Measurements from ENCODE around the gene SIAE. TPM values are rescaled to one million over a fixed set of nuclear protein-coding genes. Genes with fewer than 3 reads are reported as not detected.
A peak's percentile ranks its signal among the peaks of the same experiment; 100 is the strongest.

Gene SIAE
- total and polyA plus RNA-seq, 4 donors, result 18.7 to 37.1 (median 26.7) TPM

DNA sequence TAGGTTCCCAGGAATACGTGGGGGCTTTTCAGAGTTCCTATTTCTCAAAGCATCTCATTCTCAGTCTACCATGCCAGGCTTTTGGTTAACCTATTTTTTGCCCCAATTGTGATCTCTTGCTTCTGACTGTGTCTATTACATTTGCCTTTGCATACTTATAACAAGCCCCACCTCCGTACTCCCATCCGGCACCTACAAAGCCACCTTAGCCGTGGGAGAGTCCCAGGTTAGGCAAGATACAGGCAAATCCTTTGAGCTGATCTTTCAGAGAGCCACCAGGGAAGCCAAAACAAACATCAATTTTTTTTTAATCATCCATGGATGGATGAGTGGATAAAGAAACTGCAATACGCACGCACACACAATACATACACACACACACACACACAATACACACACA is 80.9 kb downstream of the SIAE start:
- TF ChIP-seq, protein P1, sequence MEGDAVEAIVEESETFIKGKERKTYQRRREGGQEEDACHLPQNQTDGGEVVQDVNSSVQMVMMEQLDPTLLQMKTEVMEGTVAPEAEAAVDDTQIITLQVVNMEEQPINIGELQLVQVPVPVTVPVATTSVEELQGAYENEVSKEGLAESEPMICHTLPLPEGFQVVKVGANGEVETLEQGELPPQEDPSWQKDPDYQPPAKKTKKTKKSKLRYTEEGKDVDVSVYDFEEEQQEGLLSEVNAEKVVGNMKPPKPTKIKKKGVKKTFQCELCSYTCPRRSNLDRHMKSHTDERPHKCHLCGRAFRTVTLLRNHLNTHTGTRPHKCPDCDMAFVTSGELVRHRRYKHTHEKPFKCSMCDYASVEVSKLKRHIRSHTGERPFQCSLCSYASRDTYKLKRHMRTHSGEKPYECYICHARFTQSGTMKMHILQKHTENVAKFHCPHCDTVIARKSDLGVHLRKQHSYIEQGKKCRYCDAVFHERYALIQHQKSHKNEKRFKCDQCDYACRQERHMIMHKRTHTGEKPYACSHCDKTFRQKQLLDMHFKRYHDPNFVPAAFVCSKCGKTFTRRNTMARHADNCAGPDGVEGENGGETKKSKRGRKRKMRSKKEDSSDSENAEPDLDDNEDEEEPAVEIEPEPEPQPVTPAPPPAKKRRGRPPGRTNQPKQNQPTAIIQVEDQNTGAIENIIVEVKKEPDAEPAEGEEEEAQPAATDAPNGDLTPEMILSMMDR (IDR thresholded peaks at IDR 0.05; ENCODE audit: control extremely low read depth, extremely low read depth), result no peak
- ATAC-seq (ENCODE audit: insufficient read depth, low FRiP score), result no peak

DNA sequence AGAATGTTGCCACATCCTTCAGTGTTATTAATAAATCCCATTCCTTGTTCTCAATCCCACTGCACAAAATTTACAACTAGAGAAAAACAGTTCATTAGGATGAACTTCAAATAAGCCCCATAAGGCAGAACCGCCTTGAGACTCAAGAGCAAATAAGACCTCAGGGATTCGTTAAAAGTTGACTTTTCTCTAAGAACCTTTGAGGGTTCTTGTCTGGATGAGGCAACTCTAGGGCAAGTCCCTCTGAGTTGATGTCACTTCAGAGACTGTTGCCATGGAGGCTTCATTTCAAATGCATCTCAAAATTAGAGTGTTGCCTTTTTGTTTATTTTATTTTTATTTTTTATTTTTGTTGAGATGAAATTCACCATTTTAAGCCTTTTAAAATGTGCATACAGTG is 82.1 kb downstream of the SIAE start:
- Histone ChIP-seq H3K27ac (ENCODE audit: low read depth in 1 of 2, low read length in 1 of 2) (no peak overlapping the region), H3K9ac (ENCODE audit: insufficient read depth in 1 of 2, low read length in 2 of 2) (no peak overlapping the region), H3K36me3 (ENCODE audit: control insufficient read depth in 4 of 4, insufficient read depth in 4 of 4, low read length in 4 of 4) (no peaks in the 10 kb centered on the region), H3K4me3 (no peak overlapping the region), H3K4me1 (ENCODE audit: control insufficient read depth in 5 of 5, insufficient read depth in 5 of 5, low read length in 5 of 5) (no peaks in the 10 kb centered on the region), H3K27me3 (ENCODE audit: control insufficient read depth in 3 of 3, insufficient read depth in 3 of 3, low read length in 2 of 3) (no peaks in the 10 kb centered on the region), H3K9me3 (ENCODE audit: control insufficient read depth in 4 of 4, insufficient read depth in 3 of 4, low read length in 3 of 4) (no peaks in the 10 kb centered on the region)
- TF ChIP-seq, protein P1 (IDR thresholded peaks at IDR 0.05; ENCODE audit: control extremely low read depth, extremely low read depth), result no peak
- no peak for ATAC-seq (ENCODE audit: insufficient read depth, low FRiP score)
- WGBS, 2 donors, result 64 to 83% methylated on average over 2 of the region's 2 CpGs
- DNase-seq, result peak in 1 of 3 donors; percentile 15

More for the DNA sequence above, 80.9 kb downstream of the SIAE start:
- Histone ChIP-seq H3K4me1 (ENCODE audit: control insufficient read depth in 5 of 5, insufficient read depth in 5 of 5, low read length in 5 of 5) (no peaks in the 10 kb centered on the region), H3K9ac (ENCODE audit: insufficient read depth in 1 of 2, low read length in 2 of 2) (no peak overlapping the region), H3K4me3 (no peak overlapping the region), H3K9me3 (ENCODE audit: control insufficient read depth in 4 of 4, insufficient read depth in 3 of 4, low read length in 3 of 4) (no peaks in the 10 kb centered on the region), H3K36me3 (ENCODE audit: control insufficient read depth in 4 of 4, insufficient read depth in 4 of 4, low read length in 4 of 4) (no peaks in the 10 kb centered on the region), H3K27ac (ENCODE audit: low read depth in 1 of 2, low read length in 1 of 2) (no peak overlapping the region), H3K27me3 (ENCODE audit: control insufficient read depth in 3 of 3, insufficient read depth in 3 of 3, low read length in 2 of 3) (no peaks in the 10 kb centered on the region)
- 73 to 89% methylated on average over 6 of the region's 6 CpGs for WGBS, 2 donors
- no peak for DNase-seq

DNA sequence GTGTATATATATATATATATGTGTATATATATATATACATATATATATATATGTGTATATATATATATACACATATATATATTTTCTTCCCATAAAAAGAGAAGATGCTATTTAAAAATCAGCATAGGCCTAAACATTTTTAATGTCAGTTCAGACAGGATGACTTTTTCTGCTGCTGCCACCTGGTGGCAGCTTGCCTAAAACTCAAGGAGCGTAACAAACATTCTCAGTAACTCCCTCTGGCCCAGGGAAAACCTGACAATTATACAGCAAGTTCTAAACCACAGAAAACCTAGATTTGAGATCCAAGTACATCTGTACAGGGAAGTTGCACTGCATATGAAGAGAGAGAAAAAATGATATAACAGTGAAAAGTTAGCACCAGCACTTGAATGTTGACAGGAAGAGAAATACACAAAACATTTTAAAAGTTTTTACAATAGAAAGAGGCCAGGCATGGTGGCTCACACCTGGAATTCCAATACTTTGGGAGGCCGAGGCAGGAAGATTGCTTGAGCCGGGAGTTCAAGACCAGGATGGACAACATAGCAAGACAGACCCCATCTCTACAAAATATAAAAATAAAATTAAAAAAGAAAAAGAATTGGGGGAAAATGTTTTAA is 87.2 kb downstream of the SIAE start:
- DNase-seq, result peak; percentile 58 to 80 (median 65)
- no peaks in the 10 kb centered on the region for H3K36me3 ChIP-seq (ENCODE audit: control insufficient read depth in 4 of 4, insufficient read depth in 4 of 4, low read length in 4 of 4)
- H3K27ac ChIP-seq (ENCODE audit: low read depth in 1 of 2, low read length in 1 of 2), result no peak overlapping the region
- H3K4me1 ChIP-seq (ENCODE audit: control insufficient read depth in 5 of 5, insufficient read depth in 5 of 5, low read length in 5 of 5), result peaks cover 0 to 3% (median 0%) of the 10 kb centered on the region in 5 donors
- TF ChIP-seq, protein P1 (IDR thresholded peaks at IDR 0.05; ENCODE audit: control extremely low read depth, extremely low read depth), result peak; percentile 50
- no peaks in the 10 kb centered on the region for H3K9me3 ChIP-seq (ENCODE audit: control insufficient read depth in 4 of 4, insufficient read depth in 3 of 4, low read length in 3 of 4)
- 41 to 52% methylated on average over 3 of the region's 3 CpGs for WGBS, 2 donors
- H3K4me3 ChIP-seq, result no peak overlapping the region
- ATAC-seq (ENCODE audit: insufficient read depth, low FRiP score), result no peak
- no peak overlapping the region for H3K9ac ChIP-seq (ENCODE audit: insufficient read depth in 1 of 2, low read length in 2 of 2)
- H3K27me3 ChIP-seq (ENCODE audit: control insufficient read depth in 3 of 3, insufficient read depth in 3 of 3, low read length in 2 of 3), result no peaks in the 10 kb centered on the region

Measured in lung (tissue), 12 donors.